GM18951 (cell line): Measurements from ENCODE around the gene CEP89.
"Not testable (repeated sequence)": the region's sequence is repeated elsewhere in the genome, so short reads cannot be mapped to it uniquely, and the experiment has no call there.

ENCODE experiments used
- POLR2A ChIP-seq: IDR thresholded peaks from 4 replicates; pipeline ENCODE4 v1.6.1; 2011; ENCODE audit warnings: mild to moderate bottlenecking; ENCODE audit not compliant: insufficient read length, insufficient read depth; ENCODE audit errors: extremely low read depth
- in situ Hi-C: fragments of 300-500 bp; cut with MboI; formaldehyde crosslinking; loops from one replicate; pipeline ENCODE4 v1.12.0; 2022; ENCODE audit warnings: low sequenced_read_pairs, mixed read lengths, inconsistent platforms; ENCODE audit not compliant: unreplicated experiment

CEP89 gene

GRCh38 chr19:32866061-32866460 lies 105.7 kb downstream of the CEP89 start:
- in situ Hi-C loops: no loop called here

GRCh38 chr19:32865326-32865725 lies 106.4 kb downstream of the CEP89 start:
- in situ Hi-C loops: no loop called here
- no peak for TF ChIP-seq POLR2A

More at GRCh38 chr19:32866061-32866460, 105.7 kb downstream of the CEP89 start:
- no peak for TF ChIP-seq POLR2A

GRCh38 chr19:32864318-32865007 lies 107.3 kb downstream of the CEP89 start:
- TF ChIP-seq POLR2A: no peak
- in situ Hi-C loops: no loop called here

- in situ Hi-C loops: no loop called here
- TF ChIP-seq POLR2A: no peak
Observed at GRCh38 chr19:32863841-32864240, 107.9 kb downstream of the CEP89 start.

- TF ChIP-seq POLR2A: no peak
- in situ Hi-C loops: no loop called here
Observed at GRCh38 chr19:32863301-32863700, 108.5 kb downstream of the CEP89 start.

GRCh38 chr19:32862741-32863140 lies 109.0 kb downstream of the CEP89 start:
- in situ Hi-C loops: no loop called here

GRCh38 chr19:32862173-32862572 lies 109.6 kb downstream of the CEP89 start:
- in situ Hi-C loops: no loop called here
- no peak for TF ChIP-seq POLR2A

More at GRCh38 chr19:32862741-32863140, 109.0 kb downstream of the CEP89 start:
- TF ChIP-seq POLR2A: no peak

- in situ Hi-C loops: no loop called here
- no peak for TF ChIP-seq POLR2A
Observed at GRCh38 chr19:32861596-32861995, 110.2 kb downstream of the CEP89 start.

GRCh38 chr19:32859591-32859990 lies 112.2 kb downstream of the CEP89 start:
- TF ChIP-seq POLR2A: no peak
- in situ Hi-C loops: no loop called here

GRCh38 chr19:32858559-32858958 lies 113.2 kb downstream of the CEP89 start:
- in situ Hi-C loops: no loop called here
- no peak for TF ChIP-seq POLR2A

- in situ Hi-C loops: no loop called here
- TF ChIP-seq POLR2A: no peak
Observed at GRCh38 chr19:32858155-32858554, 113.6 kb downstream of the CEP89 start.

GRCh38 chr19:32857584-32857983 lies 114.2 kb downstream of the CEP89 start:
- in situ Hi-C loops: no loop called here

GRCh38 chr19:32856818-32857217 lies 114.9 kb downstream of the CEP89 start:
- in situ Hi-C loops: not testable (repeated sequence)

More at GRCh38 chr19:32857584-32857983, 114.2 kb downstream of the CEP89 start:
- no peak for TF ChIP-seq POLR2A

- TF ChIP-seq POLR2A: no peak
- in situ Hi-C loops: no loop called here
Observed at GRCh38 chr19:32852216-32852615, 119.5 kb downstream of the CEP89 start.

GRCh38 chr19:32848035-32848434 lies 123.7 kb downstream of the CEP89 start:
- in situ Hi-C loops: not testable (repeated sequence)
